Measurements from ENCODE around the gene RAD51B. TPM values are rescaled to one million over a fixed set of nuclear protein-coding genes. Genes with fewer than 3 reads are reported as not detected.
A peak's percentile ranks its signal among the peaks of the same experiment; 100 is the strongest.

Gene RAD51B
- polyA plus RNA-seq, 3 donors = 3.6 to 11.6 (median 9.4) TPM

- no peak for DNase-seq
- Histone ChIP-seq H4K20me1 (ENCODE audit: insufficient read depth, low read length) (no peaks in the 10 kb centered on the region), H3K4me1 (ENCODE audit: control insufficient read depth in 1 of 2, insufficient read depth in 2 of 2, low read length in 2 of 2) (peaks cover 31 to 34% of the 10 kb centered on the region in 2 donors), H3K9me3 (replicated peaks in 1 of 2; ENCODE audit: control insufficient read depth in 1 of 2, insufficient read depth in 1 of 2, low read length in 2 of 2) (no peaks in the 10 kb centered on the region), H3K27ac (ENCODE audit: low read depth in 1 of 2, low read length in 2 of 2) (no peak overlapping the region), H3K27me3 (ENCODE audit: control insufficient read depth in 2 of 2, insufficient read depth in 2 of 2, low read length in 2 of 2) (peaks cover 31 to 58% of the 10 kb centered on the region in 2 donors), H3K4me3 (replicated peaks in 1 of 3; ENCODE audit: low read depth in 2 of 3, low read length in 3 of 3) (peak overlapping the region in 1 of 3 experiments; percentile 1), H3K4me2 (replicated peaks; ENCODE audit: extremely low read depth, low read length, poor library complexity, severe bottlenecking) (no peak overlapping the region), H3K79me2 (ENCODE audit: insufficient read depth, low read length) (no peaks in the 10 kb centered on the region), H3K36me3 (replicated peaks in 1 of 2; ENCODE audit: control insufficient read depth in 1 of 2, insufficient read depth in 2 of 2, low read length in 2 of 2) (no peaks in the 10 kb centered on the region), H3K9ac (ENCODE audit: insufficient read depth, low read length, poor library complexity, severe bottlenecking) (no peak overlapping the region), H2AFZ (ENCODE audit: insufficient read depth, low read depth, low read length, poor library complexity, severe bottlenecking) (no peak overlapping the region)
- intact Hi-C loops (cut with micrococcal nuclease) = loop anchor here in 1 of 2 donors (2.0 to 5.0 kb wide), 2 partner anchors 14 to 1054 kb away; partner anchors contain the start of gene RDH12
- Mint-ChIP-seq H3K27ac (peak overlapping the region in 2 of 7 donors; percentile 18 to 24), H3K4me1 (peaks cover 41% of the 10 kb centered on the region), H3K27me3 (ENCODE audit: low read depth in 3 of 3) (peaks cover 62 to 83% (median 73%) of the 10 kb centered on the region in 3 donors), H3K4me3 (peak overlapping the region in 1 of 2 donors; percentile 65), H3K36me3 (peaks cover 3 to 27% of the 10 kb centered on the region in 2 donors), H3K9me3 (peaks cover 0 to 8% (median 0%) of the 10 kb centered on the region in 7 donors)
- no peak for TF ChIP-seq CTCF (IDR thresholded peaks at IDR 0.05)
- 100% methylated on average over 4 of the region's 6 CpGs for WGBS (ENCODE audit: insufficient coverage)
Measured at GRCh38 chr14:68756734-68757133, 937.2 kb downstream of the RAD51B start.

GRCh38 chr14:68757618-68758081, 938.1 kb downstream of the RAD51B start:
- intact Hi-C loops (cut with micrococcal nuclease) = loop anchor here in 1 of 2 donors (2.0 to 5.0 kb wide), 2 partner anchors 15 to 1055 kb away; partner anchors contain the start of gene RDH12
- Mint-ChIP-seq H3K4me1 (peaks cover 39% of the 10 kb centered on the region), H3K4me3 (peak overlapping the region; percentile 34 to 65), H3K27ac (peak overlapping the region; percentile 67 to 89 (median 82)), H3K9me3 (peaks cover 0 to 5% (median 0%) of the 10 kb centered on the region in 7 donors), H3K27me3 (ENCODE audit: low read depth in 3 of 3) (peaks cover 56 to 82% (median 70%) of the 10 kb centered on the region in 3 donors), H3K36me3 (peaks cover 3 to 29% of the 10 kb centered on the region in 2 donors)
- H3K27ac ChIP-seq (ENCODE audit: low read depth in 1 of 2, low read length in 2 of 2) = peak overlapping the region in 1 of 2 donors; percentile 44
- H2AFZ ChIP-seq (ENCODE audit: insufficient read depth, low read depth, low read length, poor library complexity, severe bottlenecking) = no peak overlapping the region
- H3K27me3 ChIP-seq (ENCODE audit: control insufficient read depth in 2 of 2, insufficient read depth in 2 of 2, low read length in 2 of 2) = peaks cover 25 to 54% of the 10 kb centered on the region in 2 donors
- no peaks in the 10 kb centered on the region for H3K9me3 ChIP-seq (replicated peaks in 1 of 2; ENCODE audit: control insufficient read depth in 1 of 2, insufficient read depth in 1 of 2, low read length in 2 of 2)
- TF ChIP-seq CTCF (IDR thresholded peaks at IDR 0.05) = no peak
- peaks cover 31 to 34% of the 10 kb centered on the region in 2 donors for H3K4me1 ChIP-seq (ENCODE audit: control insufficient read depth in 1 of 2, insufficient read depth in 2 of 2, low read length in 2 of 2)
- H3K36me3 ChIP-seq (replicated peaks in 1 of 2; ENCODE audit: control insufficient read depth in 1 of 2, insufficient read depth in 2 of 2, low read length in 2 of 2) = no peaks in the 10 kb centered on the region
- no peaks in the 10 kb centered on the region for H3K79me2 ChIP-seq (ENCODE audit: insufficient read depth, low read length)
- H3K4me2 ChIP-seq (replicated peaks; ENCODE audit: extremely low read depth, low read length, poor library complexity, severe bottlenecking) = peak overlapping the region; percentile 22
- no peaks in the 10 kb centered on the region for H4K20me1 ChIP-seq (ENCODE audit: insufficient read depth, low read length)
- H3K9ac ChIP-seq (ENCODE audit: insufficient read depth, low read length, poor library complexity, severe bottlenecking) = no peak overlapping the region
- peak overlapping the region in 1 of 3 experiments; percentile 1 for H3K4me3 ChIP-seq (replicated peaks in 1 of 3; ENCODE audit: low read depth in 2 of 3, low read length in 3 of 3)
- WGBS (ENCODE audit: insufficient coverage) = 0% methylated on average over 2 of the region's 4 CpGs
- peak; percentile 96 to 98 (median 97) for DNase-seq
